ENCODE data around the gene TADA3. TPM values are rescaled to one million over a fixed set of nuclear protein-coding genes. Genes with fewer than 3 reads are reported as not detected.

TADA3 gene
- total and polyA plus RNA-seq, 2 donors (not counting 3 experiments of a cell fraction or from before 2014, with no cell fraction given) = 27.8 to 31.0 TPM

DNA sequence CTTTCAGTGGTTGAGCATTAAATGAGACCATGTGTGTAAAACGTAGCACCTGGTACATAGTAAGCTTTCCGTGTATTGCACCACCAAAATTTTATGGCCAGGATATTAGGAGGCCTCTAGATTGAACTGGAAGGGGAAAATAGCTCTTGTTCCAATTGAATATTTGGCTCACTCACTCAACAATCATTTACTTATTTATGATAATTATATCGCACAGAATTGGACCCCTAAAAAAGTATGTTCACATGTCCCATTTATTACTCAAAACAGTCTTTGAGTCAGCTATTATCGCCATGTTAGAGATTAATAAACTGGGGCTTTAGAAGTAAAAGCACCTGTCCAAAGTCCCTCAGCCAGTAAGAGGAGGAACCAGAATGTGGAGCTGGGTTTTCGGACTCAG, 12.7 kb upstream of the TADA3 start:
- H3K9me3 ChIP-seq (replicated peaks; ENCODE audit: control insufficient read depth, insufficient read depth, low read length) = no peaks in the 10 kb centered on the region
- no peak overlapping the region for H3K4me2 ChIP-seq (ENCODE audit: insufficient read depth, low read length)
- H3K36me3 ChIP-seq (ENCODE audit: control insufficient read depth in 2 of 2, extremely low read depth in 1 of 2, insufficient read depth in 2 of 2, low read length in 2 of 2) = peaks cover 31 to 46% of the 10 kb centered on the region in 2 experiments
- H3K4me3 ChIP-seq (replicated peaks in 1 of 3; ENCODE audit: insufficient read depth in 1 of 3, low read depth in 1 of 3, low read length in 3 of 3) = no peak overlapping the region
- no peak for FAIRE-seq
- DNase-seq (ENCODE audit: low read depth, low spot score) = no peak
- ChIA-PET CTCF (interaction anchor here (1.0 to 2.4 kb wide), 3 partner anchors 12 to 141 kb away, joined by 3 to 10 read pairs (median 4); partner anchors contain the start of gene ARPC4), POLR2A (no interaction called here)
- no peaks in the 10 kb centered on the region for H3K79me2 ChIP-seq (ENCODE audit: control insufficient read depth, insufficient read depth, low read length)
- H2AFZ ChIP-seq (ENCODE audit: low read depth, low read length) = no peak overlapping the region
- intact Hi-C loops (cut with micrococcal nuclease) (loop anchor here (10.0 kb wide), 1 partner anchor 300 kb away; no protein-coding TSS in a partner anchor), dilution Hi-C loops (cut with MboI; ENCODE audit: extremely low pct_ligation_motif_present, low sequenced_read_pairs) (no loop called here)
- no peaks in the 10 kb centered on the region for H3K27me3 ChIP-seq (ENCODE audit: control insufficient read depth in 2 of 2, insufficient read depth in 2 of 2, low read length in 2 of 2)
- no peak overlapping the region for H3K9ac ChIP-seq (replicated peaks; ENCODE audit: extremely low read depth, insufficient read depth, low read length)
- no peak for TF ChIP-seq JUN (IDR thresholded peaks at IDR 0.05; ENCODE audit: borderline replicate concordance, insufficient read depth, insufficient read length, low read depth)
- no peak for TF ChIP-seq POLR2A (IDR thresholded peaks at IDR 0.05; ENCODE audit: low read depth, low read length)
- no peak for TF ChIP-seq POLR2AphosphoS5 (IDR thresholded peaks at IDR 0.05; ENCODE audit: insufficient read depth, low read depth, low read length)
- TF ChIP-seq, protein P1, sequence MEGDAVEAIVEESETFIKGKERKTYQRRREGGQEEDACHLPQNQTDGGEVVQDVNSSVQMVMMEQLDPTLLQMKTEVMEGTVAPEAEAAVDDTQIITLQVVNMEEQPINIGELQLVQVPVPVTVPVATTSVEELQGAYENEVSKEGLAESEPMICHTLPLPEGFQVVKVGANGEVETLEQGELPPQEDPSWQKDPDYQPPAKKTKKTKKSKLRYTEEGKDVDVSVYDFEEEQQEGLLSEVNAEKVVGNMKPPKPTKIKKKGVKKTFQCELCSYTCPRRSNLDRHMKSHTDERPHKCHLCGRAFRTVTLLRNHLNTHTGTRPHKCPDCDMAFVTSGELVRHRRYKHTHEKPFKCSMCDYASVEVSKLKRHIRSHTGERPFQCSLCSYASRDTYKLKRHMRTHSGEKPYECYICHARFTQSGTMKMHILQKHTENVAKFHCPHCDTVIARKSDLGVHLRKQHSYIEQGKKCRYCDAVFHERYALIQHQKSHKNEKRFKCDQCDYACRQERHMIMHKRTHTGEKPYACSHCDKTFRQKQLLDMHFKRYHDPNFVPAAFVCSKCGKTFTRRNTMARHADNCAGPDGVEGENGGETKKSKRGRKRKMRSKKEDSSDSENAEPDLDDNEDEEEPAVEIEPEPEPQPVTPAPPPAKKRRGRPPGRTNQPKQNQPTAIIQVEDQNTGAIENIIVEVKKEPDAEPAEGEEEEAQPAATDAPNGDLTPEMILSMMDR (IDR thresholded peaks at IDR 0.05; ENCODE audit: extremely low read depth in 1 of 2, insufficient read depth in 1 of 2, low read depth in 1 of 2, low read length in 2 of 2) = no peak
- TF ChIP-seq FOS (IDR thresholded peaks at IDR 0.05; ENCODE audit: borderline replicate concordance, insufficient read depth, low read length) = no peak
- TF ChIP-seq GATA2 (IDR thresholded peaks at IDR 0.05; ENCODE audit: insufficient read depth, insufficient read length, low read depth, low read length) = no peak
- TF ChIP-seq MYC (IDR thresholded peaks at IDR 0.05; ENCODE audit: low read depth, low read length) = no peak
- TF ChIP-seq EZH2 (IDR thresholded peaks at IDR 0.05; ENCODE audit: borderline replicate concordance, low read depth, low read length, severe bottlenecking) = no peak
- TF ChIP-seq, protein P2, sequence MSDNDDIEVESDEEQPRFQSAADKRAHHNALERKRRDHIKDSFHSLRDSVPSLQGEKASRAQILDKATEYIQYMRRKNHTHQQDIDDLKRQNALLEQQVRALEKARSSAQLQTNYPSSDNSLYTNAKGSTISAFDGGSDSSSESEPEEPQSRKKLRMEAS (IDR thresholded peaks at IDR 0.05; ENCODE audit: insufficient read depth, insufficient read length) = no peak
- peaks cover 4% of the 10 kb centered on the region for H3K4me1 ChIP-seq (ENCODE audit: control insufficient read depth, extremely low read depth, insufficient read depth, low read length)
- H3K9me1 ChIP-seq (replicated peaks; ENCODE audit: control insufficient read depth, extremely low read depth, insufficient read depth, low read length) = no peaks in the 10 kb centered on the region
- BruUV-seq (replicated peaks) = no TSS peak
- H3K27ac ChIP-seq (ENCODE audit: insufficient read depth, low read depth, low read length) = no peak overlapping the region
- no peaks in the 10 kb centered on the region for H4K20me1 ChIP-seq (replicated peaks; ENCODE audit: control insufficient read depth, extremely low read depth, insufficient read depth, low read length)
